Measurements from ENCODE around the gene FAAP100.

FAAP100 gene

DNA sequence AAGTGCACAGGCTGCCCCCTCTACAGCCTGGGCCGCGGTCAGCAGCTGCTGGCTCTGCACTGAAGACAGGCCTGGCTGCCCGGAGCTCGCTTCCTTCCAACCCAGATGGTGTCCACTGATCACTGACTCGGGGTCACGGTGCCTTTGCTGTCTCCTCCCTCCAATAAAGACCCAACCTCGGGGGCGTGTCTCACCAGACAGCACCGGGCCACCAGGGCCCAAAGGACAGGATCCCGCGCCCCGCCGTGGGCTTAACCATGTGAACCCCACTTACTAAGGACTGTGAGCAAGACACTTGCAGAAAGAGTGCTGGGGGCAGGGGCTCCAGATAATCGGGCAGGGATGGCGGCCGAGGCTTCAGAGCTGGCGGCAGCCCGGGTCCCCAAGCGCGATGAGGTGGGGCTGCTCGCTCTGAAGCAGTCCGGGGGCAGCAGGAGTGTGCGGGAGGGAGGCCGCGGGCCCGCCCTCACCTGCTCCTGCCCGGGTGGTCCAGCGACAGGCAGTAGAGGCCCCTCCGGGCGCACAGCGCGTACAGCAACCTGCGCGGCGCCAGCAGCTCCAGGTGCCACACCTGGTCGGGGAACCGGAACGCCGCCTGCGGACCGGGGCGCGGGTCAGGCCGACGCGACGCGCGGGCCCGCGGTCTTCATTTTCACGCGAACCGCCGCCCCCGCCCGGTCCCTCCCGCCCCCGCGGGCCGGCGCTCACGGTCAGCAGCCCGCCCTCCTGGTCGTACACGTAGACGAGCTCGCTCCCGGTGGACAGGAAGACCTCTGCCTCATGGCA is 502 bp downstream of the FAAP100 start:
- no peak for DNase-seq

DNA sequence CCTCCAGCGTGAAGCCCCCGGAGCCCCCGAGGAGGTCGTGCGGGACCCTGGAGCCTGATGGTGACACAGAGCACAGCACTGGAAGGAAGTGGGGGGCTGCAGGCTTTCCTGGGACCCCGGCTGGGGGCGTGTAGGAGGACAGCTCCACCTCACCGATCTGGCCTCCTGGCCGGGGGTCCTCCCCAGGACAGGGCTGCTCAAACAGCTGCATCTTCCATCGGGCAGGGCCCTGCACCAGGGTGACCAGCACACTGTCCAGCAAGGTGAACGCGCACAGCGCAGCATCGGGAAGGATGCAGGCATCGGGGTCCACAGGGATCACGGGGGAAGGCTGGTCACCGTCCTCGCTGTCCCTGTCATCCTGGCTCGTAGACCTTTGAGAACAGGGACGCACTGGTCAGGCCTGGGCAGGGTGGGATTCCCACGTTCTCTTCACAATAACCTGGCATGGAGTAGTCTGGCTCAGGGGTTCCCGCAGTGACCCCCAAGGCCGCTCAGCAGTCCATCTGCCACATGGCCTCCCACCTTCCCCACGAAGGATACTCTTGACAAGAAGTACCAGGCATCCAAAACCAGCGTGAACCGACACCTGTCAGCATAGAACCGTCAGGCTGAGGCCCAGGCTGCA is 1.2 kb downstream of the FAAP100 start:
- DNase-seq: no peak

DNA sequence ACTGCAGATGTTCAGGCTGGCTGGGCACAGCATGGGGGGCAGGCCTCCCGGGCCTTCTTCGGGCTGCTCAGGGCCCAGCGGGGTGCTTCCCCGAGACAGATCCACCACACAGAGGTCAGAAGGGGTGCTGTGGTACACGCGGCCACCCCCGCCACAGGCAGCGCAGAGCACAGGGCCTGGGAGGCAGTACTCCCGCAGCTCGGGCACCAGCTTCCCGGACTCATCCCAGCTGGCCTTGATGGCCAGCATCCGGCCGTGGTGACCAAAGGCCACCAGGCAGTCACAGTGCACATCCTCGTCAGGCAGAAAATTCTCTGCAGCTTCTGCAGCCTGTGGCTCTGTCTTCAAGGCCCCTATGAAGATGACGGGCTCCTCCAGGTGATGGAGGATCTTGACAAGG is 1.9 kb downstream of the FAAP100 start:
- no peak for DNase-seq

DNA sequence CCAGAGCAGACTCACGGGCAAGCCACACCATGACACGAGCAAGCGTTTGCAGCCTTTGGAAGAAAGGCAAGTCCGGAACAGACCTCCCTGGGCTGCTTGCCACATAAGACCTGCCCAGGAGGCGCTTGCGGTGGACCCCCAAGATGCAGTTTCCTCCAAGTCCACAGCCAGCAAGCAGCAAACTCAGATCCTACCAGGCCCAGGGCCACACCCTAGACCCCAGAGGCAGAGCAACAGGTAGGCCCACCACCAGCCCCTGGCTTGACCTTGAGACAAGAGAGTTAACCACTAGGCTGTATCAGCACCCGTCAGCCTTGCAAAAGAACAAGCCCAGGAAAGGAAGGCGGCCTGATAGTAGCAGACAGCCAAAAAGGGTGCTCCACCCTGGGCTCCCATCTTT is 2.3 kb downstream of the FAAP100 start:
- DNase-seq: no peak

DNA sequence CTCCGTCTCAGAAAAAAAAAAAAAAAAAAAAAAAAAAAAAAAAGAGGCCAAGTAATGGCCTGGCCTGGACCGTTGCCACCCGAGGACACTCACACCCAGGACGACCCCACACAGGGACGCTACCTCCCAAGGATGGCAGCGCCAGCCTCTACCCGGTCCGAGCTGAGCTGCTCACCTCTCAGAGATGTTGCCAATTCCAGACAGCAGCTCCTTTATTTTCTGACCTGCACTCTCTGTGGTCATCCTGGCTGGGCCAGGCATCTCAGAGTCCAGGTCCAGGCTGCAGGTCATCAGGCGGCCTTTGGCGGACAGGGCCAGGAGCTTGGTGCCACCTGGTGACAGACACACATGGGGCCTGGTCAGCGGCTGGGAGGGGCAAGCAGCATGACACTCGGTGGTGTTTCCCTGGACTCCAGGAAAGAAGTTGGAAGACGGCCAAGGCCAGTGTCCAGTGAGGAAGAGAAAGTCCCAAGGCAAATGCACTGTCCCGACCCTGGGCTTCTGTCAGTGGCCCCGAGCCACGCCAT is 3.1 kb downstream of the FAAP100 start:
- no peak for DNase-seq

DNA sequence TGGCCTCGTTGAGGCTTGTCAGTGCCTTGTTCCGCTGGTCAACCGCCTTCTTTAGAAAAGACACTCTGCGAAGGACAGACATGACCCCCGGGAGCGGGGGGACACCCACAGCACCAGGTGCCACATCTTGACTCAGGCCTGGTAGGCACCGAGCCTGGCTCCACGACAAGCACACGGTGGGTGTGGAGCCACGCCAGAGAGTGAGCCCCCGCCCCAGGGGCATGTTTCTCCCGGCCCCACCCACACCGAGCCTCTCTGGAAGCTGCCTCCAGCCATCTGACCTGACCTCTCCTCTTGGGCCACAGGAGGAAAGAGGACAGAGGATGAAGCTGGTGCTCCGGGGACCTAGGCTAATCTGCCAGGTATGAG is 4.6 kb downstream of the FAAP100 start:
- DNase-seq: no peak

DNA sequence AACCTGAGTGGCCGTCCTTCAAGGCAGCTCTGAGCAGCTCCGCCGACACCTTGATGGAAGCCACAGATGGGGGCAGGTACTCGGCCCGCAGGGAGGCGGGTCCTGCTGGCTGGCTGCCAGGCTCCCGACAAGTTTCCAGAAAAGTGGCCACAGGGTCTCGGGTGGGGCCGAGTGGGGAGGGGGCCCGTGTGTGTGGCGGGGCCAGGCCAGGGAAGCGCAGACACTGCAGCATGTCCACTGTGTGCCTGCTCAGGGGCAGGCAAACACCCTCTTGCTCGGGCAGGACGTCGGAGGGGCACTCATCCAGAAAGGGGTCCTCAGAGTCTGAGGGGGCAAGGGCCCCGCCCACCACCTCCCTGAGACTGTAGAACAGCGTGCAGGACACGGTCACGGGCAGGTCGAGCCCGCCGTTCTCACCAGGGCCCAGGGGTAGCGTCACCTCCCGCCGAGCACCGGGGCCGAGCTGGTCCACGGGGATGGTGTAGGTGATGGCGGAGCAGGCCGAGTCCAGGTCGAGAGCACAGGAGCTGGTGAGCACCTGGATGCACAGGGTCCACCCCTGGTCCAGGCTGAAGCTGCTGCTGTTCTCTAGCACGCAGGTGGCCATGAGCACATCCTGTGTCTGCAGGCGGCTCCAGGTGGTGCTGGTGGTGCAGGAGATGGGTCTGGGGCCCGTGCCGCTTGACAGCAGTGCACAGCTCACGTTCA is 5.1 kb downstream of the FAAP100 start:
- DNase-seq: no peak

DNA sequence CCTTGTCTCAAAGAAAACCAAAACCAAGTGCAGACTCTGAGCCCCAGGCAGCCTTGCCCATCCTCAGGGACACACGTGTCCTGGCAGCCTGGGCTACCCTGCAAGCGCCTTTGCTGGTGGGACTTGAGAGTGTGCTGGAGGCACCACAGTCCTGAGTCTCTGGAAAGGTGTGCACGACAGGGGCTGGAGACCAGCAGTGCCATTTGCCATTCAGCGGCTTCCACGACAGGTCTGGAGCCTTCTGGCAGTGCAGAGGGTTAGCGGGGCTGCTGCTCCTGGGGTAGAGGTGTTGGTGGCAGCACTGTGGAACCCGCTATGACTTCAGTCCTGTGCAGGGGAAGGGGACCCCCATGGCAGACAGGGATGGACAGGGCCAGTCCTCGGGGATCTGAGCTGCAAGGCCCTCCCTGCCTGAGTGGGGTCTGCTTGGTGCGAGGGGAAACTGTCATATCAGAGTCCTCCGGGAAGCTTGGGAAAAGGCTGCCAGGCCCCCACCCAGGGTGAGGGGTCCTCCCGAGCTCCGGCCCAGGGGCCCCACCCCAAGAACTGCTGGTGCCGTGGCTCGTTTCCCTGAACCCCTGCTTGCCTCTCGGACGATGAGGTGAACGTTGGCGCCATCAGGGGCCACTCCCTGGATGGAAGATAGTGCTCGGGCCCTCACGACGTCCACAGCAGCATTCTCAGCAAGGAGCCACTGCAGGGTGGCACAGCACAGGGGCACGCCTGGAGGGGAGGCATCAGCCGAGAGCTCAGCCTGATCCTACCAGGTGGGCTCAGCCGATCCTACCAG is 6.8 kb downstream of the FAAP100 start:
- no peak for DNase-seq

DNA sequence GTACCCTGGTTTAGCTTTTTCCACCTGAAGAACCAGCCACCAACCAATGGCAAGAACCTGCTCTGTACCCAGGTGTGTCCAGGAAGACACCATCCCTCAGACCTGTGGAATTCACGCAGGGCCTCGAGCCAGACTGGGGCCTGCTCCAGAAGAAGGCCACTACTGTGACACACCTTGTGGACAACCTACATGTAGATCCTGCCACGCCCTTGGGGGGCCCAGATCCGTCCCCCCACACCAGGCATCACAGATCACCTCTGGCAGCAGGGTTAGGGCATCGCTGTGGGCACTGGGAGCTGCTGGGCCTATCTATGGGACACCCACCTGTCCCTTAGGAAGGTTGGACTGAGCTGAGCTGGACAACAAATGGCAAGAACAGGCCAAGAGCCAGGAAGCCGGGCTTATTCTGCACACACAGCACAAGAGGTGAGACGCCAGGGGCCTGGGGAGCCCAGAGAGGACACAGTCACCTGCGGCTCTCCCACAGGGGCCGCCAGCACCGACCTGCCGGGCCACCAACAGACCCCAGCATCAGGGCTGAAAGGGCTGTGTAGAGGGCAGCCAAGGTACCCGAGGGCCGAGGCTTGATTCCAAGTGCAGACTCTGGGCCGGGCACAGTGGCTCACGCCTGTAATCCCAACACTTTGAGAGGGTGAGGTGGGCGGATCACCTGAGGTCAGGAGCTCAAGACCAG is 7.7 kb downstream of the FAAP100 start:
- DNase-seq: no peak

DNA sequence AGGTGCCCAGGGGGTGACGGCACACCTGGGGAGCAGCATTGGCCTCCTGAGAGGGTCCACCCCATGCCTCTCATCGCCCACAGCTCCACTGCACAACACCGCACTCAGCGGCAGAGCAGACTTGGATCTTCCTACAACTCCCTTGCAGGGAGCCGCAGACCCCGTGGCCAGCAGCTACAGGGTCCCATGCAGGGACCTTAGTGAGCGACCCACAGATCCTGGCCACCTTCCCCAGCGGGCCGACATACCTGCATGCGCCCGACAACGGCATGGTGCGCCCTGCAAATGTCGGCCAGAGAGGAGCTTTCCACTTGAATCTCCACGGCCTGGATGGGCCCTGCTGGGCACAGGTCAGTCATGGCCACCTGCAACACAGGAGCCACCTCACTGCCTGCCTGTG is 8.4 kb downstream of the FAAP100 start:
- no peak for DNase-seq

DNA sequence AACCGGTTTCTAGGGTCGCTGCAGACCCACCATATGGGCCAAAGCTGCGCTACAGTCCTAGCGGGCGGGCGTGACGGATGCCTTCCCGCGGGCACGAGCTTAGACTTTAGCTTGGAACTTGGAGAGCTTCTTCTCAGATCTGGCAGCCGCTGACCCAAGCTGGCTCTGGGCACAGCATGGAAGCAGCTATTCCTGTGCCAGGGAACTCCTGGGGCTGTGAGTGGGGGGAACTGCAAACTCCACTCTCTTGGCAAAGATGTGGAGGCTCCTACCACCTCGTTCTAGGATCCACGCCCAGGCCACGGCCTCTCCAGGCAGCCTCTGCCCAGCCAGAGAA is 8.8 kb downstream of the FAAP100 start:
- no peak for DNase-seq

DNA sequence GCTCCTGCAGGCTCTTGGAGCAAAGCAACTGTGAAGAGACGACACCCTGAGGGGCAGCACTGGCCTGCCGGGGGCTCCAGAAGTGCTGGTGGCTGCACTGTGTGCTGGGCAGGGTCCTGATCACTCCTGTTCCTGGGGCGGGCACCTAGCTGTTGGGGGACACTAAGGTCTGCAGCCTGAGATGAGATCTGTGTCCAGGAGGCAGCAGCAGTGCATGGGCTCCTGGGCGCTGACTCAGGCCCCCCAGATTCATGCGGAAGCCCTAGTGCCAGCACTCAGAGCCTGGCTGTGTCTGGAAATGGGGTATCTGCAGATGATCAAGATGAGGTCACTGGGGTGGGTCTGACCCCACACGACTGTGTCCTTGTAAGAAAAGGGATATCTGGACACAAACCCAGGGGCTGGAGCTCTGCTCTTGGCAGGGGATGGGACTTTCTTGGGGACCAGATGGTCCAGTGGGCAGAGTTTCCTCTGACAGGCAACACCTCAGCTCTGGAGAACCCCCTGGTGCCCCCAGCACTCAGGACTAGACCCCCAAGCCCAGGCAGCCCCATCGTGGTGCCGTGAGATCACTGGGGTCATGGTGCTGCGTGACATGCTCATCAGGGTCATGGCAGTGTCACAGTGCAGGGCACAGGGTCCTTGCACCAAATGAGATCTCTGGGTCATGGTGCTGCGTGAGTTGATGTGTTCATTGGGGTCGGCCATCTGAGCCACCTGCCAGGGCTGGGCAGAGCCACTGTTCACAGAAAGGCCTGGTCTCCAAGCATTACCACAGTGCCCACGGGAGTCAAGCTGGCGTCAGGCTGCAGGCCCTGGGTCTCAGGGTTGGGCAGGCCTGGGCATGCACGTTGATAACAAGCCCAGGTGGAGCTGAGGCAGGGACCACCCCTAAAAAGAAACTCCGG is 9.5 kb downstream of the FAAP100 start:
- no peak for DNase-seq

DNA sequence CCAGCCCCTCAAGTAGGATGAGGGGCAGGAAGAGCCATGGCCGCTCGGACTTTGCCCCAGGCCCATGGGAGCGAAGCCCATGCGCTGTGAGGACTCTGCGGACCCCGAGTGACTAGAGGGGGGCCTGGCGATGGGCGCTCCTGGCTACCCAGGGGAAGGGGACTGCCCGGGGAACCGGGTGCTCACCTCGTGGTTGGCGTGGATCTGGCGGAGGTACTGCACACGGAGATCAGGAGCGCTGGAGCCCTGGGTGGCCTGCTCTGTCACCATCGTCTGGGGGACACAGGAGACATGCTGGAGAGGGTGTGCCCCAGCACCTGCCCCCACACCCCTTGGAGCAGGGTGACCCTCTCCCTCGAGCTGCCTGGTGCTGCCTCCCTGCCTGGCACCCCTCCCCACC is 11.0 kb downstream of the FAAP100 start:
- DNase-seq: no peak

DNA sequence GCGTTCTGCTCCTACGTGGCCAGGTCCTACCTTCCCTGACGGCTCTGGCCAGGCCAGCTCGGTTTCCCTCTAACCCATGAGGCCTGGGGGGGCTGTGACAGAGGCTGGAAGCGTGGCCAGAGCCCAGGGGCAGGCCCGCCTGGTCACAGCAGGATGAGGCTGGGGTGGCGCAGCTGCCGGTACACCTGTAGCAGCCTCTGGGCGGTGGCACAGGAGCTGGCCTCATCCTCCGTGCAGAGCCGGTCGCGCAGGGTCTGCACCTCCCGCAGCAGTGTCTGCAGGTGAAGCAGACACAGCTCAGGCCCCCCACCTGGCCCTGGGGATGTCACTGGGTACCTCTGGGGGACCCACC is 11.5 kb downstream of the FAAP100 start:
- no peak for DNase-seq

DNA sequence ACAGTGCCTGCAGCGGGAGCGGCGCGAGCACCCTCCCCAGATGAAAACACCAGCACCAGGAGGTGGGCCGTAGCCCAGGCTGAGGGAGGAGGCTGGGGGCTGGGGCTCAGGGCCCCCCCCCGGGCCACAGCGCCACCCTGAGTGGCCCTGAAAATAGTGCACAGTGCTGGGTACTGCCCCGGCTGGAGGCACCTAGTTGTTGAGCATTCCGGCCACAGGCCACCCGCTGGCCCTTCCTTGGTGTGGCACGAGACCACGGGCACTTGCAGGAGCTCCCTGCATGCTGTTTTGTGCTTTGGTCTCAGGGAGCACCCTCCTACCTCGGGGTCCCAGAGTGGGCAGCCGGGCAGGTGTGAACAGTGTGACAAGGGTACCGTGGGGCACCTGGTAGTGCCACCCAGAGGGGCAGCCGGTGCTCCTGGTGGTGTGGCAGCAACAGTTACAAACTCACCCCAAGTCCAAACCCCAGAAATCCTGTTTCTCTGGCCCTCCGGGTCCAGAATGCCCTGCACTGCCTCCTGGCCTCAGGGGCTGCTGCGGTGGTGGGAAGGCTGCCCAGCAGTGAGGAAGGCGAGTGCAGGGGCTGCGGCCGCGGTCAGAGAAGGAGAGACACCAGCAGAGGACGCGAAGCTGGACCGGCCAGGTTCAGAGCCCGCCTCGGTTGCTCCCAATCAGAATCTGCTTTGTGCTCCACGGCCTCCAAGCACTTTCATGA is 12.0 kb downstream of the FAAP100 start:
- DNase-seq: no peak

DNA sequence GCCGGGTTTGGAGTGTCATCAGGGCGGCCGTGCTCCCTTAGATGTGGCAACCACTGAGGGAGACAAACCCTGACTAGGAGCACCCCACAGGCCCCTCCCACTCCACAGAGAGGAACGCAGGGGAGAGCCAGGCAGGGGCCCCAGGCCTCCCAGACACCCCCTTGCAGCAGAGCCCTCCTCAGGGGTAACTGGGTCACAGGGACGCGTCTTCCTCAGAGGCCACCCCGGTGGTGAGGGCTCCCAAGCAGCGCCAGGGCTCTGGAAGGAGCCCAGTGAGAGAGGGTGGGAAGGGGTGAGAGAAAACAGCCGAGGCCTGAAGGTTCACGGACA is 12.6 kb downstream of the FAAP100 start:
- no peak for DNase-seq

DNA sequence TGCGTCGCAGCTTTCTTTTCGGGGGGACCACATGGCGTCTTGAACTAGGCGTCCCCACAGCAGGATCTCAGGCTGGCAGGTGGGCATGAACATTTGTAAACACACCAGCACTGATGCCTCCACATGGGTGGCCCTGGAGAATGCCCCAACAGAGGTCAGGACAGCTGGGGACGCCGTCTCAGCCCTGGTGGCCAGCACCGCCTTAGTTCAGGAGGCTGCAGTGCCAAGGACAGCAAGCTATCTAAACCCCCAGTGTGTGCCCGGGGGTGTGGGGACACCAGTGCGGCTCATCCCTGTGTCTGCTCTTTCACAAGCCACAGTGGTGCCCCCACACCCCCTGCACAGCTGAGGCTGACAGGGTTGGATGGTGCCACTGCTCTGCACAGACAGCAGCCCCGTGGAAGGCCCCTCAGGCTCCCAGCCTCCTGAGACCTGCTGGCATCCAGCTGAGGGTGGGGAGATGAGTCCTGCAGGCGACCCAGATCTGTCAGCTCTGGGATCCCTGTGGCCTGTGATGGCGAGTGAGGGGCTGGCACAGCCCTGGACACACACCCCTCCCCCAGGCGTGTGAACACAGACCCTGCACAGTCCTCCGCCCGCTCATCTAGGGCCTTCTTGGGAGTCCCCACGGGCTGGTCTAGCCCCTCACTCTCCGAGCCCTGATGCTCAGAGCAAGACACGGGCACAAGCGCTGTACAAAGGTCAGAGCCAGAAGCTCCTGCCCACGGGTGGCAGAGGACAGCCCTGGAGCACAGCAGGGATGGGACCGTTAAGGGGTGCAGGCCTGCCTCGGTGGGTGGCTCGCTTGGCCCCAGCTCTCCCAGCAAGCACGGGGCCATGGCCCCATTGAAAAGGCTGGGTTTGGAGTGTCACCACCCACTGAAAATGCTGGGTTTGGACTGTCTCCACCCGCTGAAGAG is 13.2 kb downstream of the FAAP100 start:
- DNase-seq: no peak

DNA sequence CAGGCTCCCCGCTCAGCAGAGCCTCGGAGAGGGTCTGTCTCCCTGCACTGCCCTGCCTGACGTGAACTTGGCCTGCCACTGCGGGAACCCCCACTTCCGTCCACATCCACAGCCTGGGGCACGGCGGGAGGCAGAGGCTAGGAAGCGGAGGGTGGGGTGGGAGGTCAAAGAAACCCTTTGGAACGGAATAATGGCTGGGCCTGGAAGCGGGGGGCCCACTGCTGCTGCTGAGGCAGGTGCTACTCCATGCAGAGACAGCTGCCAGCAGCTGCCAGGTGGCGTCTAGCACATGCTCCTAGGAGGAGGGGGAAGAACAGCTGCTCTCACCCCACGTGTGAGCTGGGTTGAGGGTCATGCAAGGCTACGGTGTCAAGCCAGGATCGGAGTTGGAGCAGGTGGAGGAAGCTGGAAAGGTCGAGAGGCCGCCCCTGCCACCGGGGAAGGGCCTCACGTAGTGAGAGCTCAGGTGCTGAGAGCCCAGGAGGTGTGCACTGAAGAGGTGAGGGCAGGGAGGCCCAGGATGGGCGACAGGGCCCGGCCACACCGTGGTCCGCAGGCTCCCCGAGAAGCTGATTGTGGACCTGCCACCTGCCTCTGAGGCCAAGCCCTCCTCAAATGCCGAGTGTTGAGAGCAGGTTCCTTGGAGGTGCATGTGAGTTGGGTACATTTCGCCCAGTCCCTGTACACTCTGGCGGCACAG is 14.1 kb downstream of the FAAP100 start:
- peak; percentile 91 for DNase-seq

DNA sequence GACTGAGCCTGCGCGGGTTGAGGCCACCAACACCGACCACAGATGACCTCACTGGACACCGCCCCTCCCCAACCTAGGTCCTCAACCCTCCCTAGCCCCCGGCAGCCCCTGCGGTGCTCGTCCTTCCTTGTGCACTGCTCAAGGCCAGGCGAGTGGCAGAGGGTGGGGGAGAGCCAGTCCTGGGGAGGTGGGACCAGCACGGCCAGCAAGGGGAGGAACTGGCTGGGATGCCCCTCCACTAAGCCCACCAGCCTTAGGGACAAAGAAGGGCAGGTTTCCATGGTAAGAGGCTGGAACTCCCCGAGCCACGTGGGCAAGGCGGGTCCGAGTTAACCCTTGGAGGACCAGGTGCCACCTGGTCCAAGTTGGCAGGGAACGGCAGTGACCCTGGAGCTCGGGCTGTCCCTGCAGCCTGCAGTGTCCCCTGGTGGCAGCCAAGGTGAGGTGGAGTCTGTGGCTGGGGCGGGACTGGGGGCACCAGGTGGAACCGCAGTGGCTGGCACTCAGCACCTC is 14.8 kb downstream of the FAAP100 start:
- DNase-seq: peak; percentile 86

Measured in NCI-H1105 treated with DMSO at 0.1 percent for 48 hours (cell line).